Stimulated activated CD4-positive, alpha-beta T cell treated with anti-CD3 and anti-CD28 coated beads, TNF-alpha, amount 100 ng/mL, for 1 hour (primary cell): ENCODE data around the gene PPT1.

Experiments used
- DNase-seq, 3 donors: peaks; one replicate each; pipeline ENCODE4 v3.0.0-alpha.2; 2020; ENCODE audit warnings: low read depth in 3 of 3, low spot score in 1 of 3

The PPT1 gene

DNA sequence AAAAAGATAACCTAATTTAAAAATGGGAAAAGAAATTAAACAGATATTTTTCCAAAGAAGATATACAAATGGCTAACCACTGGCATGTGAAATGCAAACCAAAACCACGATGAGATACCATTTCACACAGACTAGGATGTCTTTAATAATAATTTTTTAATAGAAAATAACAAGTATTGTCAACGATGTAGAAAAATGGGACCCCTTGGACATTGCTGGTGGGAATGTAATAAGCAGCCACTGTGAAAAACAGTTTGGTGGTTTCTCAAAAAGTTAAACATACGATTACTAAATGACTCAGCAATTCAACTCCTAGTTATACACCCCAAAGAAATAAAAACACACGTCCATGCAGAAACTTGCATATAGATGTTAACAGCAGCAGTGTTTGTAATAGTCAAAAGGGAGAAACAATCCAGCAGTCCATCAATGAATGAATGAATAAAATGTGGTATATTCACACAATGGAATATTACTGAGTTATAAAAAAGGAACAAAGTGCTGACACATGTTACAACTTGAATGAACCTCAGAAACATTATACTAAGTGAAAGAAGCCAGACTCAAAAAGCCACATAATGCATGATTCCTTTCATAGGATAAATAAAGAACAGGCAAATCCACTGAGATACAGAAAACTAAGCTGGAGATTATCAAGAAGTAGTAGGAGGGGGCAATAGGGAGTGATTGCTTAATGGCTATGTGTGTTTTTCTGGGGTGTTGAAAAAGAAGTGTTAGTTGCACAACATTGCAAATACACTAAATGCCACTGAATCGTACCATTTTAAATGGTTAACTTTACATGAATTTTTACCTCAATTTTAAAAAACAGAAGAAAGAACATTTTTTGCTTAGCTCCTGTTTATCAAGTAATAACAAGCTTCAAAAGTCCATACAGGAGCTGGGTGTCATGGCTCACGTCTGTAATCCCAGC, 4.1 kb downstream of the PPT1 start:
- no peak for DNase-seq

DNA sequence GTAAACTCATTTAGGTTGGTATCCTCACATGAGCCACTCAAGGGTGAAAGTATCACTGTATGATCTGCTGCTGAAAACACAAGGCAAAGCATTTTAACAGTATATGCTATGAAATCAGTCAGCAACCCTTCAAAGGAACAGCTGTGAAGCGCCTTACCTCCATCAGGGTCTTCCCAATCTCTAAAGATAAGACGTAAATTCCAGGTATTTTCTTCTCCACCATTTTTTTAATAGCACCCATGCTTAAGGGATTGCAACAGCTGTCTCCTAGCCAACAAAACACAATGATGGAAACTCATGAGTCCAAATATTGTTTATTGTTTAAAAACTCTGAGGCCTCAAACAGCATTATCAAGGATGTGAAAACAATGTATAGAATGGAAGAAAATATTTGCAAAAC, 4.8 kb downstream of the PPT1 start:
- DNase-seq: no peak

DNA sequence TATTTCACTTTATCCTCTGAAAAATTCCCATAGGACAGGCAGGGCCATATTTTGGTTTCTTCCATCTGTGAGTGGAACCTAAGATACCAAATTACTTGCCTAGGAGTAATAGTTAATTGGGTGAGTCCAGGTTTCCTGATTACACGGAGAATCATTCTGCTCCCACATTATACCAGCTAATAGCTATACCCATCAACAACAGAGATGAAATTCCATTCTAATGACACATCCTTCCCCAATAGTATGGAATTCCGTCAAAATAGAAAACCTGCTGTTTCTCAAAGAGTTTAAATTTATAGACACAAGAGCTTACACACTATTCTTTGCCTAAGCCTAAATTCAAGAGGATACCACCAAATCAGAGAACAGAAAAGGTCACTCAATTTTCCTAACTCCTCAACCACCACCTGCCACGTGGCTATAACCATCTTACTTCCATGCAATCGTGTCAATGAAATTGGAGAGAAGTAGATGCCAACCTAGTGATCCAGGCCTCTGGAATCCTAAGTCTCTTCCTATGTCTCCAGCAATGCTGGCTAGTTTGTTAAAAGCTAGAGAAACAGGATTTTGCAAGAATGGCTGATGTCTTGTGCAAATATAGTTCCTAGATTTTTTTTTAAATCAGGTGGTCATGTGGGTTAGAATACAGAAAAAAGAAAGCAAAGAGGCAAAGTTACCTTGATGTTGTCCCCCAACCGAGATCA, 6.2 kb downstream of the PPT1 start:
- DNase-seq: no peak

DNA sequence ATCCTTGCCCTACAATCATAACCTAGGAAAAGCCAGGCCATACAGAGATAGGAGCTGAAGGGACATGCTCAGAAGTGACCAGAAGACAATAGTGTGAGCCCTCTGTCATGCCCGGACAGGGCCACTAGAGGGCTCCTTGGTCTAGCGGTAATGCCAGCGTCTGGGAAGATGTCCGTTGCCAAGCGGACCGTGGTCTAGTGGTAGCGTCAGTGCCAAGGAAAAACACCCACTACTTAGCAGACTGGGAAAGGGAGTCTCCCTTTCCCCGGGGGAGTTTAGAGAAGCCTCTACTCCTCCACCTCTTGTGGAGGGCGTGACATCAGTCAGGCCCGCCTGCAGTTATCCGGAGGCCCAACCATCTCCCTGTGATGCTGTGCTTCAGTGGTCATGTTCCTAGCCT, 12.3 kb downstream of the PPT1 start:
- DNase-seq: peak in 1 of 3 donors; percentile 23

DNA sequence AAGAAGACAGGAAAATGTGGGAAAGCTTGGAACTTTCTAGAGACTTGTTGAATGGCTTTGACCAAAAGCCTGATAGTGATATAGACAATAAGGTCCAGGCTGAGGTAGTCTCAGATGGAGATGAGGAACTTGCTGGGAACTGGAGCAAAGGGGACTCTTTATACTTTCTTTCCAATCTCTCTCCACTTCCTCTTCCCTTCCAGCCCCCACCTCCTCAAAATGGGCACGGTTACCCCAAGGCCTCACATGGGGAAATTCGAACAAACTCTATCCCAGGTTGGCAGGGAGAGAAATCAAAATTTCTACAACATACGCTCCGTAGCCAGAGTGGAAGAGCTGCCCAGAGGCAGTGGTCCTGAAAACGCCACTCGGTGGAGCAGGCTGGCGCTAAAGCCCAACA, 15.2 kb downstream of the PPT1 start:
- no peak for DNase-seq

DNA sequence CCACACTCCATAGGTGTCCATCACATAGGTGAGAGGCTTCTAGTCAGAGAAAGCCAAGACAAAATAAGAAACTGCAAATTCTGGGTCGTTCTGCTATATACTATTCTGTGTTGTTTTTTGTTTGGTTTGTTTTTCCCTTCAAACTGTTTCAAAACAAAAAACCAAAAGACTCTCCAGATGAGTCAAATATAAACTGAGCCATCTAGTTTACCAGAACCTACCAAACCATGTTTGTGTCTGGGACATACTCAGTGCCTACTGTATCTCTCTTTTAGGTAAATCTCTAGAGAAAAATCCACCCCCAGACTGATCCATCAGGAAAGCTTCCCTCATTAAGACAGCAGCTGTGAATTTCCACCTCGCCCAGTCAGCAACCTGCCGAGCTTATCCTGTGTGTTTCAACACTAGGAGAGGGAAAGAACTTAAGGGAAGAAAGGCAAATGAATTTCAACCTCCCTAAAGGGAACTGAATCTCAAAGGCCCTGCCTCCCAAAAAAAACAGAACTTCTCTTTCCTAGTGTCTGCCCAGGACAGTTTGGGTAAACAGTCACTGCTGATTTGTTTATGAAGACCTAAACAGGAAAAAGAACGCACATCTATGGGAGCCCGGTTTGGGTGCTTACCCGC, 17.2 kb downstream of the PPT1 start:
- DNase-seq: no peak

DNA sequence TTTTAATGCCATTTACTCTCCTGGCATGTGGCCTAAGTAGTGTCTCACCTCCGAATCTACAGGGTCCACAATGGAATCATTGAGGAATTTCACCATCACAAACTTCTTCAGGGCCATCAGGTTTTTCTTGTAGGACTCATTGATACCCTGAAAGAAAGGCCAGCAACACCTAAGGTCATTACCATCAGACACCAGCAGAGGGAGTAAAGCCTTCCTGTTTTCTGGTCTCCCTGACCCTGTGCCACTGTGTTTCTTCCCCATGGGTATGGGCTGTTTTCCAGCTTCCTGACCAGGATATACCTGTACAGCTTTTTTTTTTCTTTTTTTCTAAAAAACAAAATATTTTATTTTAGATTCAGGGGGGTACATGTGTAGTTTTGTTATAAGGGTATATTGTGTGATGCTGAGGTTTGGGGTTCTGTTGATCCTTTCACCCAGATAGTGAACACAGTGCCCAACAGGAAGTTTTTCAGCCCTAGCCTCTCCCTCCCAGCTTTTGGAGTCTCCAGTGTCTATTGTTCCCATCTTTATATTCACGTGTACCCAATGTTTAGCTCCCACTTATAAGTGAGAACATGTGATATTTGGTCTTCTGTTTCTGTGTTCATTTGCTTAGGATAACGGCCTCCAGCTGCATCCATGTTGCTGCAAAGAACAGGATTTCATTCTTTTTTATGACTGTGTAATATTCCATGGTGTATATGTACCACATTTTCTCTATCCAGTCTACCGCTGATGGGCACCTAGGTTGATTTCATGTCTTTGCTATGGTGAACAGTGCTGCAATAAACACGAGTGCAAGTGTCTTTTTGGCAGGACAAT, 18.3 kb downstream of the PPT1 start:
- DNase-seq: peak in 1 of 3 donors; percentile 13

DNA sequence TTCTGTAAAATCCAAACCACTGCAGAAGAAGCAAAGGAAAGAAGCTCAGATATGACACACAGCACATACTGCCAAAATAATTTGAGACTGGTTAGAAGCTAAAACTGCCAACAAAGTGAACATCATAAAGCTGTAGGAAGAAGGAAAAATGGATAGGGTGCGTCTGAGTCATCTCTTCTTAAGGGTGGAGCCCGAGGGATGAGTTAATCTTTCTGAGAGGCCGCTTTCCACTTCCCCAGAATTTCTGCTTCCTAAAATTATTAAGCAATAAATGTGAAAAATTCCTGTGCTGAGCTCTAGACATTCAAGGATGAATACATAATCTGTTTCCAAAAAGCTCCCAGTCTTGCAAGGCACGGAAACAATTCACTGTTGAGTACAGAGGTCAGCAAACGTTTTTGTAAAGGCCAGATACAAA, 20.1 kb downstream of the PPT1 start:
- no peak for DNase-seq

DNA sequence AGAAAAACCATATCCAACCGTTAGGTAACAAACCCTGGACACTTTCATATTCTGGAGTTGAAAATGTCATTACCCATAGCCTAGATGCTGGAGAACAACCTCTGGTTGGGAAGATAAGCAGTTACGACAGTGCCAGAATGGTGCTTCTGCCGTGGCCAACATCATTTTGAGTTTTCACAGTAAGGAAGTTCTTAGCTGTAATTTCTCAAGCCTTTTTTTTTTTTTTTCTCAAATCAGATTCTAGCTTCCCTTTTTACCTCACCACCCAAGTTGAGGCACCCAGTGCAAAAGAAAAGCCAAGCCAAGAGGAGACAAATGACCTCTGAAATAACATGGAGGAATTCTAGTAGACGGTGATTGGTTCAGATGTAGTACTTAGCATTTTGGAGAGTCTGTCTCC, 21.8 kb downstream of the PPT1 start:
- DNase-seq: no peak

DNA sequence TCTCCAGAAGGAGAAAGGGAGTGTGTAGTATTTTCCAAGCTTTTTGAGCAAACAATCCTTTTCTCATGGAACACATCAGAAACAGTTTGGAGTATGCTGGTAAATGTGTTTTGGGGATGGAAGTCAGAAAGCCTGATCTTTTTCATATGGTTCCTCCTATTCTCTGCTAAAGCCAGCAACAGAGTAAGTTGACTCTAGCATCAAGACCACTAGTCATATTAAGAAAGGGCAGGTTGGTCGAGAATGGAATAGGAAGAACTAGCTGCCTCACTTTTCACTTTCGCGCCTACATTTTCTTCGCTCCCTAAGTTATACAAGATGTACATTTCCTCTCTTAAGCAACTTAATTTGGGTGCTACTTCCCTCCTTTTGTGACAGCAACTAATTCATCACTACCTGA, 24.0 kb downstream of the PPT1 start:
- DNase-seq: no peak

DNA sequence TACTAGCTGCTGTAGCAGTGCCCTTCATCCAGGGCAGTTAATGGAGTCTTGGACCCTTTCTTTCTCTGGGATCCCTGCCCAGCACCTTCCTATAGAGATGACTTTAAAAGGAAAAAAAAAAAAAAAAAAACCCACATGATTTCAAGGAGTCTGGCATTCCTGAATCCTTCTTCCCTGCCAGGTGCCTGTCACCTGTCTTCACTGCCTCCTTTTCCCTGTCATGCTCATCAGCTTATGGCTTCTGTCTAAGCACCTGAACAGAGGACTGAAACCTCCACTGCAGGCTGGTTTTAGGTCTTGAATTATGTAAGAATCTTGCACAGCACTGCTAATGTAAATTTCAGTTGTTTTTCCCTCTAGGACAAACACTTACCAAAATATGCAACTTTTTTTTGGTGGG, 24.9 kb downstream of the PPT1 start:
- DNase-seq: no peak

DNA sequence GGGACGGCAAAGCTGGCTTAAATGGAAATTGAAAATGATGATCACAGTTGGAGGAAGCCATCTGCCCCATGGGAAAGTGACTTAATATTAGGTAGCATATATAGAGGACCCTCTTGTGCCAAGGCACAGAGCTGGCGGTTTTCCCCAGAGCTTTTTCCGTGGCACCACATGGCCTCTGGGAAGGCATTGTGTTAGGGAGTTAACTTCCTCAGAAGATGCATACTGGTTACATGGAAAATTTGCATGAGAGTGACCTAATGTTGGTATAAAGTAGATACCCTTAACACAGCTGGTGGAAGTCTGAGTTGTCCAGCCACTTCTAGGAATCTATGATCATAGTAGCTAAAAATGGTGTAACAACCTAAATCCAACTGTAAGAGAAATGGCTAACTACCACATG, 29.2 kb downstream of the PPT1 start:
- DNase-seq: no peak

DNA sequence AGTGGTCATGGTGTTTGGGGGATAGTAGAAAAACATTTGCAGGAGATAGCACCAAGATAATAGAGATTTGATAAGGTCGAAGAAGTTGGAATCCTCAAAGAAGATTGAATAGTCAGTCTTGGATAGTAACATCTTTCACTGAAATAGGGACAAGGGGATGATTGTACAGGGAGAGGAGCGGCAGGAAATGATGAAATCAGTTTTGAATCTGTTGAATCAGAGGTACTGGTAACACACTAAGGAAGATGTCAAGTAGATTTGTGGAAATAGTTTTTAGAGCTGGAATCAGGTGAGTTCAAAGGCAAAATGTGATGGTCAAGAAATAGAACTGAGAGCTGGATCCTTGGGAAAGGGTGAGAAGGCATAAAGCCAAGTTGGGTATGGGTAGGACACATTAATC, 30.0 kb downstream of the PPT1 start:
- no peak for DNase-seq

DNA sequence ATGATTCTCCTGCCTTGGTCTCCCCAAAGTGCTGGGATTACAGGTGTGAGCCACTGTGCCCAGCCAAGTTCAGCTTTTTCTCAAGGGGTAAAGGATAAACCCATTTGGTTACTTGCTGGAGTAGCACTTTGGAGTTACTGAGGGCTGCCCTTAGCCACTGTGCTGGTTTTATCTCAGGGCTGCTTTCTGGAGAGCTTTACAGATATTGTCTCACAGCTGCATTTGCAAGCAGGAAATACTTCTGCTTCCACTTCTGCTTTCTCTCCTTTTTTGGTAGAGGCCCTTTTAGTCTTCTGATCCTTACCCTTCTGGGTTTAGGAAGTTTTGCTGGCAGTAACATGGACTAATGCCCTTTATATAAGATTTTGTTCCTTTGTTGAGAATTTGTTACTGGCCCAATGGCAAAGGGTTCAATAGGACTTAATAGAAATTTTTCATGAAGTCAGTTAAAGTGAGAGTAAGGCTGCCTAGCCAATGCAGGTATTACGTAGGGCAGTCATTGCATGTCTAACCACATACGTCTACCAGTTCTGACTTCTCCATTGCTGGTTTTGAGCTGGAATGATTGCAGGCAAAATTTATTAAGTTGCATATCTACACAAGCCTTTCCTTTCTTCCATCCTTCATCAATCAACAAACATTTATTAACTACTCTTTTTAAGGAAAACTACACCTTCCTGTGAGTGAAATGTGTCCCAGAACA, 32.1 kb downstream of the PPT1 start:
- DNase-seq: no peak

DNA sequence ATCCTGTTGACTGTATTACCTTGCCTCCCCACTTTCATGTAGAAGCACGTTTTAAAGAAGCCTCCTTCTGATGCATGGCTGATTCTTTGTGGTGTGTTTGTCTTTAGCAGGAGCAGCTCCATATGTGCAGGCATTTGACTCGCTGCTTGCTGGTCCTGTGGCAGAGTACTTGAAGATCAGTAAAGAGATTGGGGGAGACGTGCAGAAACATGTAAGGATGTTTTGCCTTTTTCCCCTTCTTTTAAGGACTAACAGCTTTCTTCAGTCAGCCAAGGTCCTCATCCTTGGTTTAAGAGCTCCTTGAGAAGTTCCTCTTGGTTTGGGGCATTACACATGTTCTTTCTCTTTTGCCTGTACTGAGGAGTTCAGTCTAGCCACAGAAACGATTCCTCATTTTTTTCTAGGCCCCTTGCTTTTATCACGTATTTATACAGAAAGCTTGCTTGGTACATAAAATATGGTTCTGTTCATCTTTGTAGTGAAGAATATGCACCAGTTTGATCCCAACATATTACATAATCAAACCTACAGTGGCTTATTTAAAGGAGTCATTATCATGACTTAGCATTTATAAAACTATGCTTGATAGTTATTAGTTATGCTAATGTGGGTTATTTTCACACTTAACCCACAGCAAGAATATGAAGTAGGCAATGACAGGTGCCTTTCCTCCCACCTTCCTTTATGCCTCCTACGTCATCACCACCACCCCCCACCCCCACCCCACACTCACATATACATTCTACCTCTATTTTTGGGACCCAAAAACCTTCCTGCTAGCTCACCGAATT, 36.9 kb downstream of the PPT1 start:
- DNase-seq: no peak

DNA sequence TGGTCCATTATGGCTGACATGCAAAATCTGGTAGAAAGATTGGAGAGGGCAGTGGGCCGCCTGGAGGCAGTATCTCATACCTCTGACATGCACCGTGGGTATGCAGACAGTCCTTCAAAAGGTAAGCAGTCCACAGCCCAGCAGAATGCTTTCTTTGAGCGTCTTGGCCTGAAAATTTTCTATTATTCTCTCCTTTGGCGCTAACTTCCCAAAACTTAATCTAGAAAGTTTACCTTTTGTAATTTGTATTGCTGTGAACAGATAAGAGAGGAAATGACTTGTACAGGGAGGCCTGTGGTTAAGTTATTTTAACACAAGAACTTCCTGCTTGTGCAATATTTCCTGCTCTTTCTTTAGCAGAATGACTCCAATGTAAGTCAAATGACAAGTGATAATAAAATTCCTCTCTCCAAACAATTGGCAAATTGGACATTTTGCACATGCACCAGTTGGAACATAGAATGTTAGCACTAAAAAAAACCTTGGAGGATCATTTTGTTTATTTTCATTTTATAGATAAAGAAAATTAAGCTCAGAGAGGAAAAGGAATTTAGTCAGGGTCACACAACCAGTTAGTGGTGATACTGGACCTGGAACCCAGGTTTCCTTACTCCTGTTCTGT, 37.6 kb downstream of the PPT1 start:
- no peak for DNase-seq

DNA sequence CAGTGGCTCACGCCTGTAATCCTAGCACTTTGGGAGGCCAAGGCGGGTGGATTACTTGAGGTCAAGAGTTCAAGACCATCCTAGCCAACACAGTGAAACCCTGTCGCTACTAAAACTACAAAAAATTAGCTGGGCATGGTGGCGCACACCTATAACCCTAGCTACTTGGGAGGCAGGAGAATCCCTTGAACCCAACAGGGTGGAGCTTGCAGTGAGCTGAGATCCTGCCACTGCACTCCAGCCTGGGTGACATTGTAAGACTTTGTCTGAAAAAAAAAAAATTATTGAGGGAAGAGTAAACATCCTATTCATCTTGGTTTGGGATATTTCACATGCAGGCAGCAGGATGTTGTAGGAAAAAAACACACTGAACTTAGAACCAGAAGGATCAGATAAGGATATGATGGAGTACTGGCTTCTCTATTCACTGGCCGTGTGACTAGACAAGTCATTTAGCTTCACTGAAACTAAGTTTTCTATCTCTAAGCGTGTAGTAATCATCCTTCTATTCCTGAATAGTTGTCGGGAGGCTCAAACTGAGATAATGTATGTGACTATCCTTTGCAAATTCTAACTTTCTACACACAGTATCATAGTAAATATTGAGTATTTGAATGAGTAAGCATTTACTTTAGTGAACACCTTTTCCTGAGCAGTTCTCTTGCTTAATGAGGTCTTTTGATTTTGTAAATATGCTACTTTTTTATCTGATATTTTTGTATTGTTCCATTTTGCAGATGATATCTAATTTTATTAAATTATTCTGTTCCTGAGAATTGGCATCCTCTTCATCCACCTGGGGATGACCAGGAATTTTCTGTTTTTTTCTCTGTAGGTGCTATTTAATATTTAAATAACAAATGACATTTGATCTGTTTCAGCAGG, 38.4 kb downstream of the PPT1 start:
- no peak for DNase-seq

DNA sequence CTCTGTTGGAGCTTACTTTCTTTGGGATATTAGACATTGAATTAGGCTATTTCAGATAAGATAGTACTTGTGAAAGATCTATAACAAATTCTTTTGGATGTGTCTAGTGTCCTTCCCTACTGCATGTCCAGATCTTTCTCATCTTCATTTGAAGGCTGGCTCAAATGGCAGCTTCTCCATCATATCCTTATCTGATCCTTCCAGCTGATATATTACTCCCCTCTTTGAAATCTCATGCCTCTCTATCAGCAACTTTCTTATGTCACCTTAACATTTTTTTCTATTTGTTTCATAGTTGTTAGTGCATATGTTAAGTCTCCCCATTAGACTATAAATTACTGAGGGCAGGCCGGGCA, 39.0 kb downstream of the PPT1 start:
- no peak for DNase-seq
